ENCODE results near the gene TPBGL.

DNA sequence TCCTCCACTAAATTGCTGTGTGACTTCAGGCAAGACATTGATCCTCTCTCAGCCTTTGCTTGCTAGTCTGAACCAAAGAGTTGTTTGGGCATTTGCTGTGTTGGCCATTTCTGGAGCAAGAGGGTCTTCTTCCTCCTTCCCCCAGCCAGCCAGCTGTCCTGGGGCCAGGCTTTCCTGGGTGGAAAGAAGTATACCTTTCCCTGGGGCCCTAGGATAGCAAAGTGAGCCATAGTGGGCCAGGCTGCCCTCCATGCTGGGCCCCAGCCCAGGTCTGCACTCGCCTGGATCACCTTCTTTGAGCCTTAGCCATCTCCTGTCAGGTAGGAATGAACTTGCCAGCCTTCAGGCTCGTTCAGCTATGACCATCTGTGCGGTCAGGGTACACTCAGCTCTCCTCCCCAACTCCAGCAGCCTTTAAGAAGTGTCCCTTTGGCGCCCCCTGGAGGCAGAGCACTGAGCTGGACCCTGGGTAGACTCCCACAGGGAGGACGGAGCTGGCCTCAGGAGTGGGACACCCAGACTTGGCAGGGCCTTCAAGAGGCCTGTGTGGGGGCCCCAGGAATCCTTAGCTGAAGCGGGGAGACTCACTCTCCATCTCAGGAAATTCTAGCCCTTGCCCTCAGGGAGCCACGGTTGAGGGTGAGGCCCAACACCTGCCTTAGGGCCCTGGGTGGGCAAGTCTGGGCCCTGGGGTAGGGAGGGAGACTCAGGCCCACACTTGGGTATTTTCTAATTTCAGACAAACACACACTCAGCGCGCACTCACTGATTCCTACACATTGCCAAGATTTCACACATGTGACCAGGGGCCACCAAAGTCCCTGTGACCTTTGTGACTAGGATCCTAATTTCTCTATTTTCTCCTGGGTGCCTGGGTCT, 35.6 kb upstream of the TPBGL start:
- TF ChIP-seq POLR2A (IDR thresholded peaks at IDR 0.05; ENCODE audit: low read length) (no peak), GATA1 (IDR thresholded peaks at IDR 0.05; ENCODE audit: low read depth, low read length) (no peak)
